A673 (cell line): Measurements from ENCODE around the gene DLG3. TPM values are rescaled to one million over a fixed set of nuclear protein-coding genes. Genes with fewer than 3 reads are reported as not detected.

Source experiments
- BruUV-seq: library from RNA; stranded (reverse); fragments of 400-500 nt; replicated peaks from 2 replicates; lab custom pipeline; 2021; lab: Mats Ljungman, UMichigan
- CTCF ChIA-PET: fragments of 300-600 bp; sonication (Branson Sonifier 250); formaldehyde crosslinking; loops from one replicate; lab custom pipeline; 2022; ENCODE audit warnings: antibody characterized with exemption; lab: Charles Lee
- POLR2A ChIA-PET: fragments of 300-600 bp; sonication (Branson Sonifier 250); formaldehyde crosslinking; loops from one replicate; lab custom pipeline; 2022; ENCODE audit warnings: antibody characterized with exemption; ENCODE audit not compliant: low non-redundant PET; lab: Charles Lee
- DNase-seq: peaks from one replicate; pipeline ENCODE4 v3.0.0-alpha.2; 2015; ENCODE audit warnings: low spot score
- H3K27ac ChIP-seq: fragments of 200-600 bp; sonication (generic); 2 replicates; pipeline ENCODE4 v1.5.1; 2016; ENCODE audit warnings: mixed run types, low read depth, mild to moderate bottlenecking, mixed read lengths, antibody characterized with exemption, low read length; ENCODE audit not compliant: poor library complexity, severe bottlenecking
- H3K27me3 ChIP-seq: fragments of 200-600 bp; sonication (generic); replicated peaks from 2 replicates; pipeline ENCODE4 v1.6.1; 2017; ENCODE audit warnings: mixed run types, low read depth, mild to moderate bottlenecking, mixed read lengths, antibody characterized with exemption, low read length; ENCODE audit not compliant: insufficient read depth, poor library complexity
- H3K36me3 ChIP-seq: fragments of 200-600 bp; sonication (generic); 2 replicates; pipeline ENCODE4 v1.6.1; 2016; ENCODE audit warnings: mixed run types, mild to moderate bottlenecking, mixed read lengths, antibody characterized with exemption, low read length; ENCODE audit not compliant: insufficient read depth, poor library complexity, severe bottlenecking
- H3K4me1 ChIP-seq: fragments of 200-600 bp; sonication (generic); 2 replicates; pipeline ENCODE4 v1.6.1; 2017; ENCODE audit warnings: mixed run types, mild to moderate bottlenecking, mixed read lengths, antibody characterized with exemption, low read length; ENCODE audit not compliant: insufficient read depth, poor library complexity, severe bottlenecking
- H3K4me3 ChIP-seq: fragments of 200-600 bp; sonication (generic); 2 replicates; pipeline ENCODE4 v1.5.1; 2016; ENCODE audit warnings: low read depth, mixed run types, mild to moderate bottlenecking, mixed read lengths, low read length; ENCODE audit not compliant: poor library complexity, severe bottlenecking
- H3K9me3 ChIP-seq: fragments of 200-600 bp; sonication (generic); 2 replicates; pipeline ENCODE4 v1.6.1; 2016; ENCODE audit warnings: mixed run types, low read depth, mild to moderate bottlenecking, mixed read lengths, antibody characterized with exemption, low read length; ENCODE audit not compliant: poor library complexity, severe bottlenecking
- EZH2 ChIP-seq: fragments of 200-600 bp; sonication (generic); IDR thresholded peaks from 2 replicates; pipeline ENCODE4 v1.6.1; 2017; ENCODE audit warnings: borderline replicate concordance, low read depth, mild to moderate bottlenecking, mixed read lengths, antibody characterized with exemption, low read length; ENCODE audit not compliant: poor library complexity, severe bottlenecking
- intact Hi-C: fragments of 100-400 bp; cut with micrococcal nuclease; formaldehyde crosslinking; loops from one replicate; pipeline ENCODE4 v1.10.0; 2022; ENCODE audit not compliant: unreplicated experiment
- total RNA-seq: library from RNA; stranded (reverse); gene quantifications from 2 replicates; pipeline ENCODE4 v1.2.3, GENCODE V29; 2021
- TF ChIP-seq, protein P1 (sequence below): fragments of 300-800, 200-600 bp; sonication (generic); conservative IDR thresholded peaks from 2 replicates; pipeline ENCODE4 v1.5.1; 2017; ENCODE audit warnings: low read depth, mild to moderate bottlenecking, antibody characterized with exemption, low read length, moderate library complexity, mixed read lengths

The DLG3 gene
- total RNA-seq, 1 experiment from 2014 or later: 32.8 TPM

DNA sequence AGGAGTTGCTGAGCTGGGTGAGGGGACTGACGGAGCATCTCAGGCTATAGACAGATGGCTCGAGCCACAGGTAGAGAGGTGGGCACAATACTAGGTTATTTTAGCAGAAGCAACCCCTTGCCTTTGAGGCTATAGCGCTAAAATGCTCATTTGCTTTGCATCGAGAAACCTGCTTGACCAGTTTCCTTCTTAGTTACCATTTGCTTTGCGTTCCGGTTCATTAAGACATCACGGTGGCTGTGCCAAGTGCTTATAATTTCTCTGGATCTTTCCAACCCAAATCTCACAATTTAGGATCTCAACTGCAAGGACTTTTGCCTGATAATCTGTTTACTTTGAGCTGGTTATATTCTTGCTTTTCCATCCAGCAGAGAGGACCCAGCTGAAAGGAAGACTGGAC, 40.8 kb downstream of the DLG3 start:
- ChIA-PET POLR2A (no interaction called here), CTCF (no interaction called here)
- Histone ChIP-seq H3K27ac (no peak overlapping the region), H3K9me3 (no peaks in the 10 kb centered on the region), H3K36me3 (peaks cover 3% of the 10 kb centered on the region), H3K4me1 (no peaks in the 10 kb centered on the region), H3K4me3 (no peak overlapping the region), H3K27me3 (no peaks in the 10 kb centered on the region)
- intact Hi-C loops: no loop called here
- TF ChIP-seq, protein P1, sequence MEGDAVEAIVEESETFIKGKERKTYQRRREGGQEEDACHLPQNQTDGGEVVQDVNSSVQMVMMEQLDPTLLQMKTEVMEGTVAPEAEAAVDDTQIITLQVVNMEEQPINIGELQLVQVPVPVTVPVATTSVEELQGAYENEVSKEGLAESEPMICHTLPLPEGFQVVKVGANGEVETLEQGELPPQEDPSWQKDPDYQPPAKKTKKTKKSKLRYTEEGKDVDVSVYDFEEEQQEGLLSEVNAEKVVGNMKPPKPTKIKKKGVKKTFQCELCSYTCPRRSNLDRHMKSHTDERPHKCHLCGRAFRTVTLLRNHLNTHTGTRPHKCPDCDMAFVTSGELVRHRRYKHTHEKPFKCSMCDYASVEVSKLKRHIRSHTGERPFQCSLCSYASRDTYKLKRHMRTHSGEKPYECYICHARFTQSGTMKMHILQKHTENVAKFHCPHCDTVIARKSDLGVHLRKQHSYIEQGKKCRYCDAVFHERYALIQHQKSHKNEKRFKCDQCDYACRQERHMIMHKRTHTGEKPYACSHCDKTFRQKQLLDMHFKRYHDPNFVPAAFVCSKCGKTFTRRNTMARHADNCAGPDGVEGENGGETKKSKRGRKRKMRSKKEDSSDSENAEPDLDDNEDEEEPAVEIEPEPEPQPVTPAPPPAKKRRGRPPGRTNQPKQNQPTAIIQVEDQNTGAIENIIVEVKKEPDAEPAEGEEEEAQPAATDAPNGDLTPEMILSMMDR: no peak
- no peak for TF ChIP-seq EZH2
- no TSS peak for BruUV-seq
- no peak for DNase-seq

DNA sequence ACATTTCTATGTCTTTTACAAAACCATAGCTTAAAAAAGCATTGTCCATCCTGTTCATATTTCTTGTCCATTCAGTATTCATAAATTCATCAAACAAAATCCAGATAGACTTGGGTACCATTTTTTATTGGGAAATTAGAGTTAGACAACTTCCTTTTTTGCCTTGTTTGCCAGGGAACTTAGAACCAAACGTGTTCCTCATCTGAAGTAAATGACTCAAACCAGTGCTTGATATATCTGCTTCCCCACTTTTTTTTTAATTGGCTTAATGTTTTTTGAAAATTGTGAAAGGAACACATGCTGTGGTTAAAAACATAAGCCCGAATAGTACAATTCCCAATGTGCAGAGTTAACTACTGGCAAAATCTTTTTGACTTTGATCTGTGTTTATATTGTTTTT, 44.2 kb downstream of the DLG3 start:
- ChIA-PET CTCF (no interaction called here), POLR2A (no interaction called here)
- intact Hi-C loops: no loop called here
- no peak for DNase-seq
- Histone ChIP-seq H3K4me1 (no peaks in the 10 kb centered on the region), H3K9me3 (no peaks in the 10 kb centered on the region), H3K27me3 (no peaks in the 10 kb centered on the region), H3K4me3 (no peak overlapping the region), H3K27ac (no peak overlapping the region), H3K36me3 (peaks cover 6% of the 10 kb centered on the region)
- TF ChIP-seq EZH2: no peak
- TF ChIP-seq, protein P1: no peak
- no TSS peak for BruUV-seq

DNA sequence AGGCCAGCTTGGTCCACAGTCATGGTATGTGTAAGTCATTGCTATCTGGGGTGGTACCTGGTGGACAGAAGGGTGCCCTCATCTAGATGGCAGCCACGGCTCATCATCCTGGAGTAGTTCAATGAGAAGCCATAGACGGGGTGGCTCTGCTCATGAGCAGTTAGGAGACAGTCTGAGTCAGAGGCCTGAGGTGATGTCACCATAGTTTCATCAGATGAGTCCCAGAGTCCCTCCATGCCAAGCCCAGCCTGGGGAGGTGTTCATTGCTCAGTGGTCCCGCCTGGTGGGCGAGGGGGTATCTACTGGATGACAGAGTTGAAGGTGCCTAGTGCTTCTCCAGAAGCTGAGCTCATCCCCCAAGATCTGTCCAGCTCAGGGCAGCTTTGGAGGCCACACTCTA, 49.8 kb downstream of the DLG3 start:
- H3K36me3 ChIP-seq: peaks cover 11% of the 10 kb centered on the region
- H3K4me1 ChIP-seq: no peaks in the 10 kb centered on the region
- POLR2A ChIA-PET: no interaction called here
- CTCF ChIA-PET: no interaction called here
- H3K27ac ChIP-seq: no peak overlapping the region
- no peaks in the 10 kb centered on the region for H3K9me3 ChIP-seq
- intact Hi-C loops: no loop called here
- H3K27me3 ChIP-seq: no peaks in the 10 kb centered on the region
- no peak for DNase-seq
- TF ChIP-seq, protein P1: no peak
- no peak for TF ChIP-seq EZH2
- BruUV-seq: no TSS peak
- H3K4me3 ChIP-seq: no peak overlapping the region
